Measurements from ENCODE around the gene CD200R1.
"Not testable (repeated sequence)": the region's sequence is repeated elsewhere in the genome, so short reads cannot be mapped to it uniquely, and the experiment has no call there.

CD200R1 gene

GRCh38 chr3:112925560-112925959, 49.3 kb downstream of the CD200R1 start:
- no peak for TF ChIP-seq CTCF (IDR thresholded peaks at IDR 0.05; ENCODE audit: extremely low read depth, missing control alignments)
- DNase-seq (ENCODE audit: low spot score), result no peak

DNA sequence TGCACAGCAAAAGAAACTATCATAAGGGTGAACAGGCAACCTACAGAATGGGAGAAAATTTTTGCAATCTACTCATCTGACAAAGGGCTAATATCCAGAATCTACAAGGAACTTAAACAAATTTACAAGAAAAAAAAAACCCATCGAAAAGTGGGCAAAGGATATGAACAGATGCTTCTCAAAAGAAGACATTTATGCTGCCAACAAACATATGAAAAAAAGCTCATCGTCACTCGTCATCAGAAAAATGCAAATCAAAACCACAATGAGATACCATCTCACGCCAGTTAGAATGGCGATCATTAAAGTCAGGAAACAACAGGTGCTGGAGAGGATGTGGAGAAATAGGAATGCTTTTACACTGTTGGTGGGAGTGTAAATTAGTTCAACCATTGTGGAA, 55.4 kb downstream of the CD200R1 start:
- DNase-seq (ENCODE audit: low spot score), result not testable (repeated sequence)

- peak; percentile 35 for DNase-seq (ENCODE audit: low spot score)
- no peak for TF ChIP-seq CTCF (IDR thresholded peaks at IDR 0.05; ENCODE audit: extremely low read depth, missing control alignments)
Observed at GRCh38 chr3:112908252-112908651, 66.7 kb downstream of the CD200R1 start.

DNA sequence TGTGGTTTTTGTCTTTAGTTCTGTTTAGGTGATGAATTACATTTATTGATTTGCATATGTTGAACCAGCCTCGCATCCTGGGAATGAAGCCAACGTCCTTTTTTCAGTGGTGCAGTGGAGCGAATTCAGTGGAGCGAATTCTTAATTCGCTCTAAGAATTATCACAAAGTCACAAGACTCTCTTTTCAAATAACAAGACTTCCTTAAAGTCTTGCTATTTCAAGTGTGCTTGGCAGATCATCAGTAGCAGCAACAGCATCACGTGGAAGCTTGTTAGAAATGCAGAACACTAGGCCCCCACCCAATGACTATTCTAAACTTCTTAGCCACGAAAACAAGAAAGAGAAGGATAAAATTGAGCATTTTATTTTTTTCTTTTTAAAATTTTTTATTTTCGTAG, 70.1 kb downstream of the CD200R1 start:
- DNase-seq (ENCODE audit: low spot score), result no peak
- TF ChIP-seq CTCF (IDR thresholded peaks at IDR 0.05; ENCODE audit: extremely low read depth, missing control alignments), result no peak

GRCh38 chr3:112900113-112900512, 74.8 kb downstream of the CD200R1 start:
- TF ChIP-seq CTCF (IDR thresholded peaks at IDR 0.05; ENCODE audit: extremely low read depth, missing control alignments), result no peak
- no peak for DNase-seq (ENCODE audit: low spot score)

- no peak for TF ChIP-seq CTCF (IDR thresholded peaks at IDR 0.05; ENCODE audit: extremely low read depth, missing control alignments)
- no peak for DNase-seq (ENCODE audit: low spot score)
Observed at GRCh38 chr3:112897791-112898190, 77.1 kb downstream of the CD200R1 start.

DNA sequence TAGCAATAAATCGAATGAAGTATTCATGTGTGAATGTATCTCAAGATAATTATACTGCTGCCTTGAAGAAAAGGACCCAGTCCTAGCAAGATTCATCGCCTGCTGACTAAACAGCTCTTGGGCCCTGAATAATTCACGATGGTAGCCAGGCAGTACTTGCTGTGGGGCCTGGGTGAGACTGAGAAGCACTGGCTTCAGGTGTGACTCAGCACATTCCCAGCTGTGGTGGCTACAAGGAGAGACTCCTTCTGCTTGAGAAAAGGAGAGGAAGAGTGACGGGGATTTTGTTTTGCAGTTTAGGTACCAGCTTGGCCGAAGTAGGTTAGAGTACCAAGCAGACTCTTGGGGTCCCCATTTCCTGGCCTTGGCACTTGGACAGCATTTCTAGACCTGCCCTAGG, 80.6 kb downstream of the CD200R1 start:
- DNase-seq (ENCODE audit: low spot score), result no peak
- TF ChIP-seq CTCF (IDR thresholded peaks at IDR 0.05; ENCODE audit: extremely low read depth, missing control alignments), result no peak

- no peak for TF ChIP-seq CTCF (IDR thresholded peaks at IDR 0.05; ENCODE audit: extremely low read depth, missing control alignments)
- DNase-seq (ENCODE audit: low spot score), result no peak
Observed at GRCh38 chr3:112889357-112889756, 85.5 kb downstream of the CD200R1 start.
